Activated CD4-positive, alpha-beta T cell treated with anti-CD3 and anti-CD28 coated beads, Interleukin-10, Interleukin-2, amounts not matched to agents 100 ng/mL and 50 ng/mL, durations not matched to agents 16 hours and 8 hours (primary cell): ENCODE results near the gene STAT2.
"Not testable (repeated sequence)": the region's sequence is repeated elsewhere in the genome, so short reads cannot be mapped to it uniquely, and the experiment has no call there.

ENCODE experiments used
- DNase-seq: peaks from one replicate; pipeline ENCODE4 v3.0.0-alpha.2; 2020

Gene STAT2

GRCh38 chr12:56359851-56360767 is at the start of gene STAT2:
Gene STAT2, minus strand, starts transcription at chr12:56360107. Its CDS starts 3,536 bp downstream, at chr12:56356571.
- DNase-seq = peak; percentile 100

- no peak for DNase-seq
Measured at GRCh38 chr12:56408799-56409417, 49.0 kb upstream of the STAT2 start.

- not testable (repeated sequence) for DNase-seq
Measured at GRCh38 chr12:56404227-56404626, 44.3 kb upstream of the STAT2 start.

GRCh38 chr12:56401612-56402011 is 41.7 kb upstream of the STAT2 start:
- not testable (repeated sequence) for DNase-seq

- not testable (repeated sequence) for DNase-seq
Measured at GRCh38 chr12:56401125-56401524, 41.2 kb upstream of the STAT2 start.

GRCh38 chr12:56399466-56399865 is 39.6 kb upstream of the STAT2 start:
- not testable (repeated sequence) for DNase-seq

GRCh38 chr12:56398324-56398723 is 38.4 kb upstream of the STAT2 start:
- no peak for DNase-seq

GRCh38 chr12:56392331-56392730 is 32.4 kb upstream of the STAT2 start:
- no peak for DNase-seq

GRCh38 chr12:56391721-56392120 is 31.8 kb upstream of the STAT2 start:
- DNase-seq = no peak

GRCh38 chr12:56389412-56389811 is 29.5 kb upstream of the STAT2 start:
- DNase-seq = no peak

- DNase-seq = no peak
Measured at GRCh38 chr12:56387152-56387736, 27.3 kb upstream of the STAT2 start.

- DNase-seq = no peak
Measured at GRCh38 chr12:56385873-56386272, 26.0 kb upstream of the STAT2 start.

- no peak for DNase-seq
Measured at GRCh38 chr12:56382611-56383010, 22.7 kb upstream of the STAT2 start.

- DNase-seq = no peak
Measured at GRCh38 chr12:56377989-56378316, 18.0 kb upstream of the STAT2 start.

GRCh38 chr12:56377310-56377988 is 17.5 kb upstream of the STAT2 start:
- peak; percentile 25 for DNase-seq

- no peak for DNase-seq
Measured at GRCh38 chr12:56375598-56376434, 15.9 kb upstream of the STAT2 start.

- no peak for DNase-seq
Measured at GRCh38 chr12:56374726-56375597, 15.1 kb upstream of the STAT2 start.

- no peak for DNase-seq
Measured at GRCh38 chr12:56373515-56373914, 13.6 kb upstream of the STAT2 start.

- DNase-seq = no peak
Measured at GRCh38 chr12:56366948-56367347, 7.0 kb upstream of the STAT2 start.

- DNase-seq = no peak
Measured at GRCh38 chr12:56362130-56363059, 2.5 kb upstream of the STAT2 start, which contains the start of gene APOF. Gene APOF, minus strand, starts transcription at chr12:56362857. Its CDS starts 112 bp downstream, at chr12:56362745.
